Endothelial cell (in vitro differentiated cells): Measurements from ENCODE around the gene AGPAT3. TPM values are rescaled to one million over a fixed set of nuclear protein-coding genes. Genes with fewer than 3 reads are reported as not detected.

Source experiments
- DNase-seq: peaks from one replicate; pipeline ENCODE4 v3.0.0; 2021; ENCODE audit warnings: low spot score
- H3K27ac Mint-ChIP-seq: one replicate; pipeline ENCODE4 v1.8.0; 2021; ENCODE audit warnings: mixed read lengths, inconsistent platforms; ENCODE audit not compliant: unreplicated experiment
- H3K27me3 Mint-ChIP-seq: one replicate; pipeline ENCODE4 v1.8.0; 2021; ENCODE audit warnings: mild to moderate bottlenecking, moderate library complexity, mixed read lengths, inconsistent platforms; ENCODE audit not compliant: unreplicated experiment
- H3K36me3 Mint-ChIP-seq: one replicate; pipeline ENCODE4 v1.8.0; 2021; ENCODE audit warnings: mild to moderate bottlenecking, low read depth, mixed read lengths, inconsistent platforms; ENCODE audit not compliant: unreplicated experiment
- H3K4me1 Mint-ChIP-seq: one replicate; pipeline ENCODE4 v1.8.0; 2021; ENCODE audit warnings: mild to moderate bottlenecking, mixed read lengths, inconsistent platforms; ENCODE audit not compliant: unreplicated experiment
- H3K4me3 Mint-ChIP-seq: one replicate; pipeline ENCODE4 v1.8.0; 2021; ENCODE audit warnings: mild to moderate bottlenecking, mixed read lengths, inconsistent platforms; ENCODE audit not compliant: unreplicated experiment
- H3K9me3 Mint-ChIP-seq: one replicate; pipeline ENCODE4 v1.8.0; 2021; ENCODE audit warnings: mixed read lengths, inconsistent platforms; ENCODE audit not compliant: unreplicated experiment
- CTCF ChIP-seq: fragments of 200-600 bp; sonication (generic); IDR thresholded peaks from one replicate; pipeline ENCODE4 v1.5.0; 2021; ENCODE audit warnings: antibody characterized with exemption; ENCODE audit not compliant: unreplicated experiment
- total RNA-seq: library from RNA; stranded (reverse); fragmentation: NEBNext Ultra II Directional; extraction: Animal tissue kit (Norgen Biotek cat#: 25700); gene quantifications from one replicate; pipeline ENCODE4 v1.2.1, GENCODE V29; 2021; ENCODE audit not compliant: unreplicated experiment

AGPAT3 gene
- total RNA-seq, 1 donor from 2014 or later, result 22.6 TPM

- Mint-ChIP-seq H3K4me1 (no peaks in the 10 kb centered on the region), H3K27me3 (peaks cover 1% of the 10 kb centered on the region), H3K9me3 (no peaks in the 10 kb centered on the region), H3K36me3 (no peaks in the 10 kb centered on the region), H3K27ac (no peak overlapping the region), H3K4me3 (no peak overlapping the region)
- DNase-seq, result no peak
- TF ChIP-seq CTCF, result no peak
These were observed 15.3 kb upstream of the AGPAT3 start for GRCh38 chr21:43849532-43850299.

GRCh38 chr21:43850728-43851295 lies 14.2 kb upstream of the AGPAT3 start:
- Mint-ChIP-seq H3K4me3 (no peak overlapping the region), H3K9me3 (no peaks in the 10 kb centered on the region), H3K27me3 (peaks cover 1% of the 10 kb centered on the region), H3K36me3 (no peaks in the 10 kb centered on the region), H3K27ac (no peak overlapping the region), H3K4me1 (no peaks in the 10 kb centered on the region)
- no peak for TF ChIP-seq CTCF
- DNase-seq, result no peak

- H3K27me3 Mint-ChIP-seq, result peaks cover 1% of the 10 kb centered on the region
- H3K27ac Mint-ChIP-seq, result no peak overlapping the region
- H3K9me3 Mint-ChIP-seq, result no peaks in the 10 kb centered on the region
- H3K4me1 Mint-ChIP-seq, result no peaks in the 10 kb centered on the region
- no peak for TF ChIP-seq CTCF
- DNase-seq, result no peak
- no peak overlapping the region for H3K4me3 Mint-ChIP-seq
- H3K36me3 Mint-ChIP-seq, result no peaks in the 10 kb centered on the region
These were observed 13.4 kb upstream of the AGPAT3 start for GRCh38 chr21:43851593-43851992.

- Mint-ChIP-seq H3K27me3 (peaks cover 3% of the 10 kb centered on the region), H3K4me1 (peaks cover 2% of the 10 kb centered on the region), H3K4me3 (no peak overlapping the region), H3K9me3 (no peaks in the 10 kb centered on the region), H3K36me3 (no peaks in the 10 kb centered on the region), H3K27ac (no peak overlapping the region)
- no peak for DNase-seq
- no peak for TF ChIP-seq CTCF
These were observed 10.9 kb upstream of the AGPAT3 start for GRCh38 chr21:43853851-43854772.
